ENCODE measurements around the gene PRDM16. TPM values are rescaled to one million over a fixed set of nuclear protein-coding genes. Genes with fewer than 3 reads are reported as not detected.

PRDM16 gene
- total RNA-seq, 4 donors from 2014 or later = 5.4 to 13.2 (median 7.7) TPM

DNA sequence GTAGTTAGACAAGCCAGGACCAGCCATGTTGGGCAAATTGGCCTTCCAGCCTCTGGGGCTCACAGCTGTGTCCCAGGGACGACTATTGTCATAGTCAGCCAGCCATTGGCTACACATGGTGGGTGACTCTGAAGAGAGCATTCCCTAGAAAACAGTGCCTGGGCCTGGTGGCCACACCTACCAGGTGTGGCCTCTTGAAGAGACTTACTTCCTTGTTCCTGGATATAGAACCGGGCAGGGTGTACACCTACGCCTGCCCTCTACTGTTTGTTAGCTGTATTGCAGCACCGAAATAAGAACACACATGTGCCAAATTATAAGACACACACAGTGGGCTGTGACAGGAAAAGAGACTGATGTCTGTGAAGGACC is 250.9 kb downstream of the PRDM16 start:
- DNase-seq = peak; percentile 18 to 77 (median 74)
- H3K36me3 ChIP-seq = no peaks in the 10 kb centered on the region
- H3K4me1 ChIP-seq = peaks cover 0 to 39% (median 2%) of the 10 kb centered on the region in 4 donors
- TF ChIP-seq, protein P1, sequence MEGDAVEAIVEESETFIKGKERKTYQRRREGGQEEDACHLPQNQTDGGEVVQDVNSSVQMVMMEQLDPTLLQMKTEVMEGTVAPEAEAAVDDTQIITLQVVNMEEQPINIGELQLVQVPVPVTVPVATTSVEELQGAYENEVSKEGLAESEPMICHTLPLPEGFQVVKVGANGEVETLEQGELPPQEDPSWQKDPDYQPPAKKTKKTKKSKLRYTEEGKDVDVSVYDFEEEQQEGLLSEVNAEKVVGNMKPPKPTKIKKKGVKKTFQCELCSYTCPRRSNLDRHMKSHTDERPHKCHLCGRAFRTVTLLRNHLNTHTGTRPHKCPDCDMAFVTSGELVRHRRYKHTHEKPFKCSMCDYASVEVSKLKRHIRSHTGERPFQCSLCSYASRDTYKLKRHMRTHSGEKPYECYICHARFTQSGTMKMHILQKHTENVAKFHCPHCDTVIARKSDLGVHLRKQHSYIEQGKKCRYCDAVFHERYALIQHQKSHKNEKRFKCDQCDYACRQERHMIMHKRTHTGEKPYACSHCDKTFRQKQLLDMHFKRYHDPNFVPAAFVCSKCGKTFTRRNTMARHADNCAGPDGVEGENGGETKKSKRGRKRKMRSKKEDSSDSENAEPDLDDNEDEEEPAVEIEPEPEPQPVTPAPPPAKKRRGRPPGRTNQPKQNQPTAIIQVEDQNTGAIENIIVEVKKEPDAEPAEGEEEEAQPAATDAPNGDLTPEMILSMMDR (IDR thresholded peaks at IDR 0.05) = peak in 5 of 6 experiments; percentile 21 to 98 (median 95)
- no peak for TF ChIP-seq POLR2A (IDR thresholded peaks at IDR 0.05)
- H3K4me3 ChIP-seq = no peak overlapping the region
- H3K9me3 ChIP-seq = no peaks in the 10 kb centered on the region
- H3K27ac ChIP-seq = peak overlapping the region in 3 of 4 donors; percentile 62 to 89 (median 84)
- no peaks in the 10 kb centered on the region for H3K27me3 ChIP-seq

GRCh38 chr1:3320246-3321152 is 251.5 kb downstream of the PRDM16 start:
- peaks cover 0 to 39% (median 2%) of the 10 kb centered on the region in 4 donors for H3K4me1 ChIP-seq
- peak overlapping the region in 3 of 4 donors; percentile 62 to 89 (median 84) for H3K27ac ChIP-seq
- H3K9me3 ChIP-seq = no peaks in the 10 kb centered on the region
- DNase-seq = peak in 2 of 3 donors; percentile 87 to 88
- H3K4me3 ChIP-seq = no peak overlapping the region
- H3K36me3 ChIP-seq = no peaks in the 10 kb centered on the region
- TF ChIP-seq, protein P1 (IDR thresholded peaks at IDR 0.05) = no peak
- no peak for TF ChIP-seq POLR2A (IDR thresholded peaks at IDR 0.05)
- no peaks in the 10 kb centered on the region for H3K27me3 ChIP-seq

DNA sequence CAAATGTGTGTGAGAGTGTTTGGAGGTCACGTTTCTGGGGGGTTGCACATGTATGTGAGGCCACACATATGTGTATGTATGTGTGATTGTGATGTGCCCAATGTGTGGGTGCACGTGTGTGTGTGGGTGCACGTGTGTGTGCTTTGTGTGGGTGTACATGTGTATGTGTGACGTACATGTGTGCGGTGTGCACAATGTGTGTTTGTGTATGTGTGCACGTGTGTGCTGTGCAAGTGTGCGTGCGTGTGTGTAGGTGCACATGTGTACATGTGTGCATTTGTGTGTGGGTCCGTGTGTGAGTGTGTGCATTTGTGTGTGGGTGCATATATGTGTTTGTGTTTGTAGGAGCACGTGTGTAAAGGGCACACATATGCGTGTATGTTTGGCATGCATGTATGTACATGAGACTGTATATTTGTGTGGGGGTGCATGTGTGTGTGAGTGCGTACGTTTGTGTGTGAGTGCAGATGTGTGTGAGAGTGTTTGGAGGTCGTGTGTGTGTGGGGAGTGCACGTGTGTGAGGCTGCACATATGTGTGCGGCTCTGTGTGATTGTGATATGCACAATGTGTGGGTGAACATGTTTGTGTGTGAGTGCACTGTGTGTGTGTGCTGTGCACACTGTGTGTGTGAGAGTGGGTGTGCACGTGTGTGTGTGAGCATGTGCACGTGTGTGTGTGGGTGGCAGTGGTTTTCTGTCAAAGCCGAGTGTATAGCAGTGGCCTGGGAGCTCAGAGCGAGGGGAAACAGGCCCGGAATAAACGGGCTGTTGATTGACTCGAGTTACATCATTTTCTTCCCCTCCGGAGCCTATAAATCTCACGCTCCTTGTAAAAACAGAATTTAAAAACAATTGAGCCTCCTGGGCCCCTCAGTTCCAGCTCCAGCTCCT is 252.8 kb downstream of the PRDM16 start:
- peaks cover 0 to 39% (median 2%) of the 10 kb centered on the region in 4 donors for H3K4me1 ChIP-seq
- no peak overlapping the region for H3K4me3 ChIP-seq
- H3K9me3 ChIP-seq = no peaks in the 10 kb centered on the region
- no peak for TF ChIP-seq POLR2A (IDR thresholded peaks at IDR 0.05)
- TF ChIP-seq, protein P1 (IDR thresholded peaks at IDR 0.05) = no peak
- no peaks in the 10 kb centered on the region for H3K27me3 ChIP-seq
- DNase-seq = no peak
- H3K27ac ChIP-seq = peak overlapping the region in 1 of 4 donors; percentile 84
- no peaks in the 10 kb centered on the region for H3K36me3 ChIP-seq

DNA sequence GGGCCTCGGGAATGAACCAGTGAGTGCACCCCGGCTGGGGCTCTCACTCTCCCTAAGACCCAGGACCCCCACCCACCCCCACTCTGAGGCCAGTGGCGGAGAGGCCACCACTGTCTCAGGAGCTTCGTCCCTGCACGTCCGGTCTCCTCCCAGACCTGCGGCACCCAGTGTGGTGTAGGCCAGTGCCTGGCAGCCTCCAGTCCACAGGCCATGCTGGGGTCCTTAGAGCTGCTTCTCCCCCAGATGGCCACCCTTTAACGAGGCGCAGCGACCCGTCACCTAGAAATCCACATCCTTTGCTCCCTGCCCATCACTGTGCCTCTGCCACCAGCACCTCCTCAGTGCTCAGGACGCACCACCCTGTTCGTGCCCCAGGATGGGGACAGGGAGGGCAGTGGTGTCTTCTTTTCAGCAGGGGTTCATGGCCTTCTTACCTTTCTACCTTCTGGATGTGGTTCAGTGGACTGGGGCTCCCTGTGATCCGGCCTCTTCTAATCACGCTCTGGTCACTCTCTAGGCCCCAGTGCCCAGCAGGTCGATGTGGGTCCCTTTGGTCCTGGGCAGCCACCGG is 253.5 kb downstream of the PRDM16 start:
- no peak for TF ChIP-seq POLR2A (IDR thresholded peaks at IDR 0.05)
- TF ChIP-seq, protein P1 (IDR thresholded peaks at IDR 0.05) = no peak
- DNase-seq = no peak
- H3K36me3 ChIP-seq = no peaks in the 10 kb centered on the region
- H3K9me3 ChIP-seq = no peaks in the 10 kb centered on the region
- peaks cover 0 to 39% (median 2%) of the 10 kb centered on the region in 4 donors for H3K4me1 ChIP-seq
- H3K27me3 ChIP-seq = no peaks in the 10 kb centered on the region
- H3K4me3 ChIP-seq = no peak overlapping the region
- peak overlapping the region in 2 of 4 donors; percentile 42 to 66 for H3K27ac ChIP-seq
